GM18499 (cell line): Measurements from ENCODE around the gene DAZAP1.
"Not testable (repeated sequence)": the region's sequence is repeated elsewhere in the genome, so short reads cannot be mapped to it uniquely, and the experiment has no call there.

Source experiments
- ATAC-seq: cut with Tn5 transposase; IDR thresholded peaks from one replicate; pipeline ENCODE4 v1.9.1; 2021; ENCODE audit warnings: moderate number of reproducible peaks; ENCODE audit not compliant: insufficient read depth, unreplicated experiment

The DAZAP1 gene

GRCh38 chr19:1468821-1469254 lies 61.5 kb downstream of the DAZAP1 start:
- ATAC-seq: no peak

GRCh38 chr19:1469255-1470054 lies 62.1 kb downstream of the DAZAP1 start:
- ATAC-seq: no peak

- no peak for ATAC-seq
Observed at GRCh38 chr19:1470055-1470304, 62.6 kb downstream of the DAZAP1 start.

- ATAC-seq: no peak
Observed at GRCh38 chr19:1470305-1471009, 63.1 kb downstream of the DAZAP1 start.

- no peak for ATAC-seq
Observed at GRCh38 chr19:1471010-1471514, 63.7 kb downstream of the DAZAP1 start.

GRCh38 chr19:1471515-1472160 lies 64.3 kb downstream of the DAZAP1 start:
- ATAC-seq: no peak

GRCh38 chr19:1472231-1473084 lies 65.1 kb downstream of the DAZAP1 start:
- ATAC-seq: no peak

GRCh38 chr19:1473085-1473851 lies 65.9 kb downstream of the DAZAP1 start:
- no peak for ATAC-seq

- no peak for ATAC-seq
Observed at GRCh38 chr19:1474011-1474764, 66.8 kb downstream of the DAZAP1 start.

- no peak for ATAC-seq
Observed at GRCh38 chr19:1474765-1475351, 67.5 kb downstream of the DAZAP1 start.

- no peak for ATAC-seq
Observed at GRCh38 chr19:1475751-1476437, 68.5 kb downstream of the DAZAP1 start.

- ATAC-seq: not testable (repeated sequence)
Observed at GRCh38 chr19:1477056-1477455, 69.7 kb downstream of the DAZAP1 start.

- peak; percentile 71 for ATAC-seq
Observed at GRCh38 chr19:1478934-1479707, 71.7 kb downstream of the DAZAP1 start, which contains the start of gene C19orf25. TSS of gene C19orf25 (minus strand) at chr19:1479215. CDS start at chr19:1478903, 312 bp downstream.

- no peak for ATAC-seq
Observed at GRCh38 chr19:1481224-1481892, 74.0 kb downstream of the DAZAP1 start.

- ATAC-seq: no peak
Observed at GRCh38 chr19:1481893-1482360, 74.5 kb downstream of the DAZAP1 start.

- ATAC-seq: no peak
Observed at GRCh38 chr19:1482361-1483130, 75.2 kb downstream of the DAZAP1 start.
